Measurements from ENCODE around the gene FAM222A.

Gene FAM222A

DNA sequence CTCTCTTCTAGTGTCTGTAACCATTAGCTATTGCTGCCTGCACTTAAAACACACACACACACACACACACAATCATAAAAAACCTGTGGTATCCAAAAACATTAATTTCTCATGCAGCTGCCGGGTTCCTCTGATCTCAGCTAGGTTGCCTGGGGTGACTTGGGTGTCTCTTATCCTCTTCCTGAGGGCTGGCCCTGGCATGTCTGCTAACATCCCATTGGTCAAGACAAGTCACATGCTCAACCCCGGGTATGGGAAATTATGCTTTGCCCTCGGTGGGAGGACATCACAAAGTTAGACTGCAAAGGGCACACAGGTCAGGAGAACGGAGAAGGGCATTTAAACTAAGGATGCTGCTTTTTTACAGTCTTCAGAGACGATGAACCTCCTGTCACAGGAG is 63.9 kb downstream of the FAM222A start:
- DNase-seq, result peak; percentile 15

DNA sequence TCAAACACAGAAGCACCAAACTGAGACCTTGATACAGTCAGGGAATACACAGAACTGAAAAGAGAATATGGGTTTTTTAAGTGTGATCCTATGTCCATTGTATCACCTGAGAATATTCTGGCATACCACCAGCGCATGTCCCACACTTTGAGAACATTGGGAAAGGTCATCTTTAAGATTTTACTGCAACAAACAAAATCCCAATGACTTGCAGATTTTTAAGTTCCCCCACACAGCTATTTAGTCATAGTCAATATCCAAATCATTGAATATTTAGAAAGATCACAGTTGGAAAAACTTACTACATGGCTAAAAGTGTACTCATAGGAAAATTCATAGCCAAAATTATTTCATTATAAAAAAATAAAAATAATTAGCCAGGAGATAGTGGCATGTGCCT is 65.1 kb downstream of the FAM222A start:
- no peak for DNase-seq

DNA sequence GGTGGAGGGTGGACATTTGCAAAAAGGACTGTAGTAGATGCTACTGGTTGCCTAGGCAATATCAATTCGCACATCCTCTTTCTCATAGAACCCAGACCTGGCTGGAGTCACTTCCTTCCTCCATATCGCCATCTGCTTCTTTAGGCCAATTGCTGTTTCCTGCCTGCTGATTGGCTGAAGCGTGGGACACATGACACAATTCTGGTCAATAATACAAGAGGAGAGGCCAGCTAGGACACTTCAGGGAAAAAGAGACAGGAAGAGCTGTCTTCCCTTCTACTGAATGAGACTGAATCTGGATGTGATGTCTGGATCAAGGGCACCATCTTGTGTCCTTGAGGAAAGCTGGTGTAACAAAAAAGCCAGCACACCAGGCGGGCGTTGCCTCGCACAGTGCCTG is 65.8 kb downstream of the FAM222A start:
- no peak for DNase-seq

DNA sequence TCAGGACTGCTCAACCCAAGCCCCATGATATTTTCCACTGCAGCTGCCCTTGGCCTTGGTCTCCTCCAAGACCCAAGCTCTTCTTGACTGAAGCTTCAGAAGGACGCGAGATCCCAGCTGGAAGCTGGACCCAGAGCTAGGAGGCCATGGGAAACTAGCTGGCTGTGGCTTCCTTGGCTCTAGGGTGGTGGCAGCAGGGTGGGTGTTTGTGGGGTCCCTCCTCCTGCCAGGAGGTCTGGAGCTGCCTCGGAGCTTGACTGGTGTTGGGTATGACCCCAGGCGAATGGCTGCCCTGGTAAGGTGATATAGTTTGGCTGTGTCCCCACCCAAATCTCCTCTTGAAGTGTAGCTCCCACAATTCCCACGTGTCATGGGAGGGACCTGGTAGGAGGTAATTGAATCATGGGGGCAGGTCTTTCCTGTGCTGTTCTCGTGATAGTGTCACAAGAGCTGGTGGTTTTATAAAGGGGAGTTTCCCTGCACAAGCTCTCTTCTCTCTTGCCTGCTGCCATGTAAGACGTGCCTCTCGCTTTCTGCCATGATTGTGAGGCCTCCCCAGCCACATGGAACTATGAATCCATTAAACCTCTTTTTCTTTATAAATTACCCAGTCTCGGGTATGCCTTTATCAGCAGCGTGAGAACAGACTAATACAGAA is 68.2 kb downstream of the FAM222A start:
- DNase-seq, result no peak

DNA sequence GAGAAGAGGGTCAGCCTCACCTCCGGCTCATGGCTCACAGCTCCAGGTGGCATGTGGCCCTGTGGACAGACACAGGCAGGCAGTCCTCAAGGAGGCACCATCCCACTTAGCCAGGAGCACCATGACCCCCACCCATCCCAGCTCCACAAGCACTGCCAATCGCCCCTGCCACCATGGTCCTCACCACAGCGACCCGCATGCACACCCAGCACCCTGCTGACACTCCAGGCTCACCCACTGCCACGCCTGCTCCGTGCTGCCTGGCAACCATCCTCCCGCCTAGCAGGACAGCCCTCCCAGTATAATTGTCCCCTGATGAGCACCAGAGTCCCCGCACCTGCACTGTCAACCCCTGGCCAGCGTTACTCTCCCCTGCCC is 68.7 kb downstream of the FAM222A start:
- DNase-seq, result no peak

DNA sequence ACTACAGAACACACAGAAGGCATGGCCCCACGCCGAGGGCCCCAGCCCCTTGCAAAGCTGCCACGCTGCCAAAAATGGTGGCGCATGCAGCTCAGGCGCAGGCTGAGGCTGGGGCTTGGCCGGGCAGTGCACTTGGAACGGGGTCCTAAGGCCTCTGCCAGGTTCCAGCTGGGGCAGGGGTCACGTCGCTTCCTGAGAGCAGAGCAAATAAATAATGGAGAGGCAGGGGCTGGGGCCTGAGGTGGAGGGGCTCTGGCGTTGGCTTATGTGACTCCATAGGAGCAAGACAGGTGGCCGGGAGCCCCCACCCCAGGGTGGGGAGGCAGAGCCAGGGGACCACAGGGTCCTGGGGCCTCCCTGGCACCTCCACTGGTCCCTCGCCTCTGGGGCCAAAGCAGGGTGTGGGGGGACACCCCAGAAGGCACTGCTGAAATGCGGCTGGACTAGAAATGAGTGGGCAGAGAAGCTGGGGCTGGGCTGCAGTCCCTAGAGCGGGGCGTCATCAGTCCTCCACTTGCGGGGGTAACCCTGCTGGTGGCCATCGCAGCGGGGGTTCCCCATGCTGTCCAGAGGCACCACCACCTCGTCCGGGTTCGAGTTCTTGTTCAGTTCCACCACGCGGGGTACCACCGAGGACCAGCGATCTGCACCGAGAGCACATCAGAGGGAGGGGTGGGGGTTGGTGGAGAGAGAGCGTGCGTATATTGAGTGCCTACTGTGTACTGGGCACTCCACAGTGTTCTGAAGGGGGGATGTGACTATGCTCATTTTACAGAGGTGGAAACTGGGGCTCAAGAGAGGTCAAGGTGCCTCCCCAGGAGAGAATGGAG is 69.7 kb downstream of the FAM222A start:
- no peak for DNase-seq

DNA sequence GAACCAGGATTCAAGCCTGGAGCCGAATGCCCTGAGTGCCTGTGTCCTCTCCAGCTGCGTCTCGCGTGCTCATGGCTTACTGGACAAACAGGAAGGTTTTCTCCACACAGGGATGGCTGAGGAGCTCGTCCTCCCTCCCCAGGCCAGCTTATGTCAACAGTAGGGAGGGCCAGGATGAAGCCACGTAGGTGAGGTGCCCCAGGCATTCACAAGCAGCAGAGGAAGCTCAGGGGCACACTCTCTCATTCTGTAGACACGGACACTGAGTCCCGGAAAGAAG is 70.3 kb downstream of the FAM222A start:
- no peak for DNase-seq

DNA sequence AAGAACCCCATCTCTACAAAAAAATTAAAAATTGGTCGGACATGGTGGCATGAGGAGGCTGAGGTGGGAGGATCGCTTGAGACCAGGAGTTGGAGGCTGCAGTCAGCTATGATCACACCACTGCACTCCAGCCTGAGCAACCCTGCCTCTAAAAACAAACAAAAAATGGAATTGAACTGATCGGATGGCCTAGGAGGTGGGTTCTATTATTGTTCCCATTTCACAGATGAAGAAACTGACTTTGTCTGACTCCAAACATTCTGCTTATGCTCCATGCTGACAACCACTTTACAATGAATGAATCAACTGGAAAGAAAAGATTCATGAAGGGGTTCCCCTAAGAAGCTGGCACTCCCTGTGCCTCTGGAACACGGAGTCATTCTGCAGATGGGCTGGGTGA is 72.2 kb downstream of the FAM222A start:
- no peak for DNase-seq

DNA sequence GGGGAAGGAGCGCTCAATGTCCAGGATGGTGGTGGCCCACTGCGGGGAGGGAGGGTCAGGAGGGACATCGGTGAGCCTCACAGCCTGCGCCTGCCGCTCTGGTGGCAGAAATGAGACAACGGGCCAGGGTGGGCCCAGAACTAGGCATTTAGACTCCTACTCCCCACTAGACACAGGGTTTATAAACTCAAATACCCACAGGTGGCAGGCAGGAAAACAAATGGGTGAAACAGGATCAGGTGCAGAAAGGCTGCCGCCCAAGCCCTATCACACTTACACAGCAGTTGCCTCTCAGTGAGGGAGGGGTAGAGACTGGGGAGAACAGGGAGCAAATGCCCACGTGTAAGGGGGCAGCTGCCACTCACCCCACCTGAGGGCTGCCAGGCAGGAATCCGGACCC is 73.2 kb downstream of the FAM222A start:
- no peak for DNase-seq

DNA sequence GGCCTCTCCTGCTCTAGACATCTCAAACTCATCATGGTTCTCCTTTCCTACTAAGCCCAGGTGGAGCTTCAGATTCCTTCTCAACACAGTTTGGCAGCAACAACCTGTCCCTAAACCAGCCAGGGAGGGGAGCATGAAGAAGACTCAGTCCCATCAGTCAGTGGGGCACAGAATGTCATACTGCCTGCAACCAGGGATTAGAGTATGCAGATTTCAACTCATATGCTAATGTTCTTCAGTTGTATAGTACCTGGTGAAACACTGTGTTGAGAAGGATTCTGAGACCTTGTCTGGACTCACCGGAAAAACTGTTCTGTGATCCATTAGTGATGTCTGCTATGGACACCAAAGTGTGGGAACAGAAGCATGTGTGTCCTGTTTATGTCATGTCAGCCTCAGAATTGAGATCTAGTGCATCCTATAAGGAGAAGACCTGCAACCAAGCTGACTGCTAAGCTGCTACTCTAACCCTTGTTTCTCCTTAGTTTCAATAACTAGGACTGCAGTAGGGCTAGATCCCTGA is 76.0 kb downstream of the FAM222A start:
- no peak for DNase-seq

DNA sequence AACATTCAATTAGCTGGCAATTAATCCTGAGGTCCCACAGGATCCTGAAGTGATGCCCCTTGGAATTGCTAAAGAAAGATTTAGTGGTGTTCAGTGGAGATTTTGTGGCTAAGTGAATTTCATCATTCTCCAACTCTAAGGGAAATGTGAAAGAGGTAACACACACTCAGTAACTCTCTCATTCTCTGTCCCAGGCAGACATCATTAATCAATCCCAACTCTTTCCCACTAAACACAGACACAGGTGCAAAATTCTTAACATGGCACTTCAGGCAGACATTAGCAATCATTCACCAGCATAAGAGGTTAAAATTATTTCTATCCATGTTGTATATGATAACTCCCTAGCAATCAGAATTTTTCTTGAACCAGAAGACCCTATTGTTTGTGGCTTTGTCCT is 79.4 kb downstream of the FAM222A start:
- no peak for DNase-seq

DNA sequence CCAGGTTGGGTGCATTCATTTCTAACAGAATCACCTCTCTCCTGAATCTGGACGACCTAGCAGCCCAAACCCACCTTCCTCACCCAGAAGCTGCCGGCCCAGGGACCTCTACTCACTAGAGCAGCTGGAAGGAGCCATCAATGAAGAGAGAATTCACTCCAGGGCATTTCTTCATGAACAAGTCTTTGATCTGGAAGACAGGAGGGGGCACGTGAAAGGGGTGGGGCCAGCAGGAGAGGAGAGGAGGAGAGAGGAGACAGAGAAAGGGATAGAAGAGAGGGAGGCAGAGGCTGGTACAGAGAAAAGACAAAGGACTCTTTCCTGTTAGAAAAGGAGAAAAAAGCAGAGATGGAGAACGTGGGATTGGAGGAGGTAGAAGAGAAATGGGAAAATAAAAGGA is 79.8 kb downstream of the FAM222A start:
- DNase-seq, result no peak

DNA sequence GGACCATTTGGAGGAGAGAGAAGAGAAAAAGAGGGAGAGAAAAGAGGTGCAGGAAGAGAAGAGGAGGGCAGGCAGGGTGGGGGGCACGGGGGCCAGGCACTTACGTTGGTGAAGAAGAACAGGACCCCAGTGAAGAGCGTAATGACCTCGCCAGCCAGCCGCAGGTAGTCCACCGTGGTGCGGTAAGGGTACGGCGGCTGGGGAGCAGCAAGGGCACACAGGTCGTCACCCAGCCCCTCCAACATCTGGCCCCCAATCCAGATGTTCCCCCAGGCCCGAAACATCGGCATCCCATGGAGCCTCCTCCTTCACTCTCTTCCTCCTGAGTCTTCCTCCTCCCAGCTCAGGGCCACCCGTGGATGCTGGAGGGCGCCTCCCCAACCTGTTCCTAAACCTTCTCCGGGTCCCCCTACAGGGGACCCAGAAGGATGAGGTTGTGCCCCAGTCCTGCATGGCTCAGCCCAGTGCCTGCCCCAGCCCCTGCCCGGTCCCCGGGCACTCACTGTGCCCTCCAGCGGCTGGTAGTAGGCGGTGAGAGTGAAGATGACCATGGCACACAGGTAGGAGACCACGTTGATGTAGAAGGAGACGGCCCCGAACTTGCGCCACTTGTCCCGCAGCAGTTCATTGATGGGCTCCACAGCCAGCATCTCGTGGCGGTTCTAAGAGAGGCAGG is 80.3 kb downstream of the FAM222A start:
- DNase-seq, result no peak

DNA sequence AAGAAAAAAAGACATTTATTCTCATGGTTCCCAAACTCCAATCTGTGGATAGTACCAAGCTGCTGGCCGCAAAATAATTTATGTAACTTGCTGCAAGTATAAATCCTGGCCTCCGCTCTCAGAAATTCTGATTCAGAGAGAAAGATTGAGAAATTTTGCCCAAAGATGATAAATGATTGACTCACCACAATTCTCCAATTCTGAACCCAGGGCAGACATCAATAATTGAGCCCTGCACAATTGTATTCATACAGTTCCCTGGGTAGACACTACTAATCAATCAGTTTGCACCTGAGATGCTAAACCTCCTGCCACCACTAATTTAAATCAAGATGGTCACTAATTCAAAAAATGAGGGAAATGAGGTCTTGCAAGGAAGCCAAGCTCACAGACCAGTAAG is 81.4 kb downstream of the FAM222A start:
- no peak for DNase-seq

DNA sequence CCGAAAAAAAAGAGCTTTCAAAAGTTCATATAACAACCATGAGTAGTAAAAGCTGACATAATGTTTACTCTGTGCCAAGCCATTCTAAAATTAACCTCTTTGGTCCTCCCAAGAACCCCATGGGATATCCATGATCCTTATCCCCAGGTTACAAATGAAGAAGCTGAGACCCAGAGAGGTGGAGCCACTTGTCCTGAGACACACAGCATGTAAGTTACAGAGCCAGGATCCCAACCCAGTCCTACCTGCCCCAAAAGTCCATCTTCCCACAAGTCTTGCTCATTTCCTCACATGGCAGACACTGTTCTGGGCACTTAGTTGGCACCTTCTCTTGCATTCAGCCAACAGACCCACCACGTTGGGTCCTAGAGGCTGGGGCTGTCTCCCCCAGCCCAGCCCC is 82.4 kb downstream of the FAM222A start:
- DNase-seq, result no peak

DNA sequence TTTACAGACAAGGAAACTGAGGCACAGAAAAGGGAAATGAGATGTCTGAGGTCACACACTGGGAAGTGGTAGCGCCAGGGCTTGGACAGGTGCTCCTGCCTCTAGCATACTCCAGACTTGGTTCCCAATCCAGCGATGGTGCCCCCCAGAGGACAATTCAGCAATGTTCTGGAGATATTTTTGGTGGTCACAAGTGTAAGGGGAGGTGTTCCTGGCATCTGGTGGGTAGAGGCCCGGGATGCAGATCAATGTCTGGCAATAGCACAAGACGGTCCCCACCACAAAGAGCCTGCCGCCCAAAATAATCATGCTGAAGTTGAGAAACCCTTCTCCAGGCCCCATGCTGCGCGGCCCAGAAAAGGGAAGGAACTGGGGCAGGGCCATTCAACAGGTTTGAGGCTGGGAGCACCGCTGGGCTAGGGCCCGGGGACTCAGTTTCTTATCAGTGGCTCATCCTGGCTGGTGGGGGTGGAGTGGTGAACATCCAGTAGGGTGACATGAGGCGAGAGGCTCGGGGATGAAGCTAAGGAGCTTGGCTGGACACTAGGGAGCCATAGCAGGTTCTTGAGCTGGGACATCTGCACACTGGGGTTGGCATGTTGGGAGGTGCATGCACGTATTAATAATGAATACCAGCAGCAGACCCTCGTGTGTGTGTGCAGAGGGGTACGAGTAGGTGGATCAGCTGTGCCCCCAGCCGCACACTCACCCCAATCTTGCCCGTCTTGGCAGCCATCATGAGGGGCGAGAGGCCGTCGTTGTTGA is 84.5 kb downstream of the FAM222A start:
- no peak for DNase-seq

DNA sequence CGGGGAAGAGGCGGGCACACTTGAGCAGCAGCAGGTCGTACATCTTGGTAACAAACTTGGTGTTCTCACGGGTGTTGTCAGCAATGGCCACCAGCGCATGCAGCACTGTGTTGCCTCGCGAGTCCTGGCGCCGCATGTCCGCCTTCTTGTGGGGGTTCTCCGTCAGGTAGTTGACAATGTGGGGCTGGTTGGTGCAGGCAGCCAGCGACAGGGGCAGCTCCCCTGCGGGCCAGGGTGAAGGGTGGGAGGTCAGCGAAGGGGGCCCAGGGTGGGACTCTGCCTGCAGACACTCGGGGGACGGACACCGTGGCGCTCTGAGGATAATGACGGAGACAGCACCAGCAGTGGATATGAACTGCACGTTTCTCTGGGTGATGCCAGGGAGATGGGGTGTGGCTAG is 85.1 kb downstream of the FAM222A start:
- no peak for DNase-seq

DNA sequence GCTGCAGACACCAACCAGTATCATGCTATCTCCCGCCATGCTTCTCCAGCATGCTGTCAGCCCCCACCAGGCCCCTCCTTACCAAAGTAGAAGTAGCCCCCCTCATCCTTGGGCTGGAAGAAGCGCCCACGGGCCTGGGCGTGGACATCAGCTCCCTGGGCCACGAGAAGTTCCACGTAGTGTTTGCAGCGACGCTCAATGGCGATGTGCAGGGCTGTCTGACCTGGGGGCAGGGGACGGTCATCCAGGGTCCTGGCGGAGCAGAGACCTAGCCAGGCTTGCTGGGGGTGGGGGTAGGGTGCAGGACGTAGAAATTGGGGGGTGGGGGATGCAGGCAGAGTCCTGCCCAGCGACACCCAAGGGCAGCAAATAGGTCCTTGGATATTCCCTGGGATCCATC is 86.9 kb downstream of the FAM222A start:
- DNase-seq, result no peak

DNA sequence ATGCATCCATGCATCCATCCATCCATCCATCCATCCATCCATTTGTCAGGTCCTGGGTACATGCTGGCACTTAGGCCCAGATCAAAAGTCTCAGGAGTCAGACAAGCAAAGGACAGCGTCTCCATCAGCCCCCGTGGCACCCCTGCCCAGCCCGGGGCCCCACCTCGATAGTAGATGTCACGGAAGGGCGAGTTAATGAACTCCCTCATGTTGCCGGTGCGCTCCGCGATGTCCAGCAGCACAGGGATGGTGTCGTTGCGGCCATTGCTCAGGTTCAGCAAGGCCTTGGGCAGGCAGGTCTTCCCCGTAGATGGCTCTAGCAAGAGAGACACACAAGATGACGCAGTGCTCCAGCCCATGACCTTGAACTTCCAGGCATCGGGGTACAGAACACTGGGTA is 89.2 kb downstream of the FAM222A start:
- no peak for DNase-seq

DNA sequence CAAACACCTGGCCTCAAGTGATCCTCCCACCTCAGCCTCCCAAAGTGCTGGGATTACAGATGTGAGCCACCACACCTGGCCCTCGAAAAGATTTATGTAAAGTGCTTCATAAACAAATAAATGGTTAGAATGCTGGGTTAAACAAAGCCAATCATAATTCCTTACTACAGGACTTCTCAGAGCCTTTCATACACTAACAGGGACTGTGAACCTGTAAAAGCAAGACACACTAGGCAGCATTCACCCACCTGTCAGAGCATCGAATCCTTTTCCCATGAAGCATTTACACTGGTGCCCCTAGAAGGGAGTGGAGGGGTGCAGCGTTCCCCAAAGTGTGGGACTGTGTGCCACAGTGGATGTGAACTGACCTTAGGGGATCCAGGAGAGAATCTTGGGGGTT is 90.1 kb downstream of the FAM222A start:
- no peak for DNase-seq

DNA sequence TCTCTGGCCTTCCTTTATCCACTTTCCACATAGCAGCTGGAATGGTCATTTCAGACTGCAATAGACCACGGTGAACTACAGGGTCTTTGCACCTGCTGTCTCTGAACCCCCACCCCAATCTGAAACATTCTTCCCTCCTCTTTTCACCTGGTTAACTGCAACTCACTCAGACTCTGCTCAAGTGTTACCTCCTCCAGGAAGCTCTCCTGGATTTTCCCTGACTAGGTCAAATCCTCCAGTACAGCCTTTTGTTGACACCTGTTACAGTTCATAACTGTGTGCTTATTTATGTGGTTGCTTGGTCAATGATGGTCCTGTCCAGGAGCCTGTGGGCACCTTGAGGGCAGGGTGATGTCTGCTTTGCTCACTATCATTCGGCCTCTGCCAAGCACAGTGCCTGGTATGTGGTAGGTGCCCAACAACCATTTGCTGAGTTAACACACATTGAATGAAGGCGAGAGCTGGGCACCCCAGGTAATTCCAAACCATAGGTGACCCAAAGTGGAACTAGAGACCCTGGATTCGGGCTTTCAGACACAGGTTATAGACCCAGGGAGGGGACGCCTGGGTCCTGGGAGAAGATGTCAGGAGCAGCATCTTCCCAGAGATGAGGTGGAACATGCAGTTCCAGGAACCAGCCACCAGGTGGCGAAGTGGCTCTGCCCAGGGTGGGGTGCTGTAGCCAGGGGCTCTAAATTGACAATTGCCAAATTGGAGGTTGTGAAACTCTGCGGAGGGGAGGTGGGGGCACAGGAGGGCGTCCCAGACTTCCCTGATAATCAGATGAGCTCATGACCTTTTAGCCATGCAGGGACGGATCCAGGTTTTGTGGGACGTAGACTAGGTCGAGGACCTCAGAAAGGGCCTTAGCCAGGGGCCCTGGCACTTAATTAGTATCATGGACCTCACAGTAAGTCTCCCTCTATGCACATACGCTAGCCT is 91.5 kb downstream of the FAM222A start:
- peak; percentile 66 for DNase-seq

DNA sequence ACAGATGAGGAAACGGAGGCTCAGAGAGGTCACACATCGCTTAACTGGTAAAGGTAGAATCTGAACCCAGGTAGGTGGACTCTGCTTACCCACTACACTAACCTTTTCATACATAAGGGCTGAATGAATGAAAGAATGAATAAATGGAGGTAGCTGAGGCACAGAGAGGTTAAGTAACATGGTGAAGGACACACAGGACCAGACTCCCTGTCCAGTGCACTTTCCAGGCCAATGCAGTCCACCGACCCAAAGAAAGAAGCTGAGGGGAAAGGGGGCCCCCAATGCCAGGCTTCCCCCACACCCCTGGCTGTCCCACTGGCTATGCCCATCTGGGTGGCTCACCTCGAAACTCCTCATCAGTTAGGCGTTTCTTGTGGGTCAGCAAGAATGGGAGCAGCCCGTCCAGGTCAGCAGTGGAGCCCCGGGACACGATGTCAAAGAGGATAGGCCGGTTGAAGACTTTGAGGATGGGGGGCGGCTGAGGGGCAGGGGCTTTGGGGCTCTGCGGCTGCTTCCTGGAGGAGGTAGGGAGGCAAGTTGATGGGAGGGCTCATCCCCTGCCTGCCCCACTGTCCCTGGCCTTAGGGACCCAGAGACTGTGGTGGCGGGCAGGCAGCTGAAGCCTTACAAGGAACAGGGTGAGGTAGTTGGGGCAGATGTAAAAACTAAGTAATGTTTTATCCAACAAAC is 94.5 kb downstream of the FAM222A start:
- DNase-seq, result no peak

Data from stimulated activated CD4-positive, alpha-beta T cell treated with anti-CD3 and anti-CD28 coated beads, Interleukin-4, amount 100 ng/mL, for 1 hour (primary cell).